Hepatic stellate cell (primary cell): Measurements from ENCODE around the gene CCDC116.
"Not testable (repeated sequence)": the region's sequence is repeated elsewhere in the genome, so short reads cannot be mapped to it uniquely, and the experiment has no call there.

Source experiments
- DNase-seq: peaks from one replicate; pipeline ENCODE4 v3.0.0; 2011; ENCODE audit warnings: low spot score

CCDC116 gene

DNA sequence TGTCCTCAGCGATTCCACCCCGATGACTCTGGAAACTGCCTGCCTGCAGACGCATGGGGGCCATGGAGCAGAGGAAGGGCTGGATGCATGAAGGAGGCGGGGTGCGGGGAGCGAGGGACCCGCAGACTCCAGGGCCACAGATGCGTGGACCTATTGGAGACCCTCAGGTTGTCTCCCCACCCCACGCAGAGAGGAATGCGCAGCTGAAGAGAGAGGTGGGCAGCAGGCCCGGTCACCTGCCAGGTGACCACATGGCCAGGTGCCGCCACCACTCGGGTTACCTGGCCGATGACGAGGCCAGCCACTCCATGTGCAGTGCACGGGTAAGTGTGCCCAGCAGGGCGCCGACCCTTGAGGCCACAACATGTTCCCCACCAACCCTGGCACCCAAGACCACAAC is 371 bp downstream of the CCDC116 start:
- DNase-seq, result no peak

DNA sequence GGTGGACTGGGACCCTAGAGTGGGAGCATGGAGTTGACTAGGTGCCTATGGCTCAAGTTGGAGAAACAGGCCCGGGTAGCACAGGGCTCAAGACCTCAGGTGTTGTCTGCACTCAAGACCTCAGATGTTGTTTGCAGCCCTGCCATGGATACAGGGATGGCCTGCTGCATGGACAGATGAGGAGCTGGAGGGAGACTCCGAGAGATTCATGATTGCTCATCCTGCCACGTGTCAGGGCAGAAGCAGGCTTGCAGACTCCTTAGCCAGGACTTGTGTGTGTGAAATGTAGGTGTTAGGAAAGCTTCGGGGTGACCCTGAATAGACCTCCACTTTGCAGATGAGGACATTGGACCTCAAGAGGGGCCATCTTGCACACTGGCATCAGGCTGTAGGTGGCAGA is 921 bp downstream of the CCDC116 start:
- DNase-seq, result no peak

DNA sequence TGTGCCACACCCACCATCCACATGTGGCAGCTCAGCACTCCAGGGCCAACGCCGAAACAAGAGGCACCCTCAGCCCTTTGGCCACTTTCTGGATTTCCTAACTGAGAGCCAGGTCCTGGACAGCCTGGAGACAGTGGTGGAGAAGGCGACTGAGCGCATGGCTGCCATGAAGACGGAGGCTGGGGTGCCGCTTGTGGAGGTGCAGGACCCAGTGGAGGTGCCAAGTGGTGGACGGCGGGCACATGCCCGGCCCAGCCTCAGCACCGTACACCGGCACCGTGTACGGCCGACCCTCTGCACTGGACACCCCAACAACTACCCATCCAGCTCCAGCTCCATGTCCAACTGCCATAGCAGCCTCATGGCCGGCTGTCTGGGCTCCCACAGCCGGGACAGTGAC is 1.5 kb downstream of the CCDC116 start:
- no peak for DNase-seq

DNA sequence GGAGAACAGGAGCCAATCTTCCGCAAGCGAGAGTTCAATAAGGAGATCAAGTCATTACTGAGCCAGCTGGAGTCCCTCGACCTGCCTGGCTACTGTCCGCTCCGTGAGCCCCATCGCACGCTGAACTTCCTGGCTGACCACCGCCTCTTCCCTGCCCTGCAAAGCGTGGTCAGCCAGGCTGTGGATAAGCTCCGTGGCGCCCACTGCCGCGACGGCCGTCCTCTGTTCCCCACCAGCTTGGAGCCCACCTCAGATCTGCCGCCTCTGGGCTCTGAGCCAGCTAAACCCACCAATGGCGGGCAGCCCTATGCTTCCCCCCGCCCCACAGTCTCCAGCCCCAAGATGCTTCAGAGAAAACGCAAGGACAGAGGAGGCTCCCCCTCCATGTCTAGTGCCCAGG is 2.3 kb downstream of the CCDC116 start:
- DNase-seq, result no peak

DNA sequence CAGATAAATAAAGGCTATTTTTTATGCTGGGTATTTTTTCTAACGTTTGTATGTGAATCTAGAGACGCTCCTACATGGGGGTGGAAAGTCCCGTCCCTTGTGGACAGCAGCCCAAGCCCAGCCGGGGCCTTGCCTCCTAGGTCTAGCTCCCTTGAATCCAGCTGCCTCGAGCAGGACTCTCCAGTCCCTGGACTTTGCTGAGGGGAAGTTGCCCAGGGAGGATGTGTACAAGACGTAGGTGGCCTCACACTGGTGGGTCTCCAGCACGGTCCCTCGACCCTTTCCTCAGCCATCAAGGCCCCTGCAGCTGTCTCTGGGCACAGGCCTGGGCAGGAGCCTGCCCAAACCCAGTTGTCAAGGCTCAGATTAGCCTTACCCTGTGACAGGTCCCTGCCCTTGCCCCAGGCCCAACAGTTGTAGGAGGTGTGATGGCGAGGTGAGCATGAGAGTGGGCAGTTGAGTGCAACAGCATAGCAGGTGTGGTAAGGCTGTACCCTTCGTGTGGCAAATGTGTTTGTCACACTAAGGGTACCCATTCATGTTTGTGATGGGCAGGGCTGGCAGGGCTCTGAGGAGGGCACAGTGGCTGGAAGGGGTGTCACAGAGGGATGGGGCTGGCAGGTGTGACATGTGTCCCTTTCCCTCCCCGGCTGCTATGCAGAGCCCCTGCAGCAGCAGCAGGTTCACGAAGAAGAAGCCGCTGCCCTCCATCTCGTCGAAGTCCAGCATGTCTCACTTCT is 3.4 kb downstream of the CCDC116 start:
- no peak for DNase-seq

DNA sequence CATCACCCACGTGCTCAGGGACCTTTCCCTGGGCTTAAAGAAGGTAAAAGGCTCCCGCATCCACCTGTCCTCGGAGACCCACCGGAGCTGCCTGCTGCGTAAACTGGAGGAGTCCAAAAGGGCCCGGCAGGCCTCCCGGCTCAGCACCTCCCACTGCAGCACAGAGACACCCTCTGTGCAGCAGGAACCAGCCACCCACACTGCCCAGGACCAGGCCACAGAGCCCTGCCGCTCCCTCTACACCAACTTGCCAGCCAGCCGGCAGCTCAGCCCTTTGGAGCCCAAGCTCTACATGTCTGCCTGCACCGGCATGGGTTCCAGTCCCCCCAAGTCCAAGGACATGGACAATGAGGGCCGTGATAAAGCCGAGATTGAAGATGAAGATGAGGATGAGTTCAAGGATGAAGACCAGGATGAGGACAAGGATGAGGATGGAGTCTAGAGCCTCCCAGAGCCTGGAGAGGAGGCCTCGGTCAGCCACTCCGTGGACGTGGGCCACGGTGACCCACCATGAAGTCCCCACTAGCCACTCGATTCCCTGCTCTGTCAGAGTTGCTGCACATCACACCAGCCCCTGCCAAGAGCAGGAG is 4.2 kb downstream of the CCDC116 start:
- DNase-seq, result no peak

DNA sequence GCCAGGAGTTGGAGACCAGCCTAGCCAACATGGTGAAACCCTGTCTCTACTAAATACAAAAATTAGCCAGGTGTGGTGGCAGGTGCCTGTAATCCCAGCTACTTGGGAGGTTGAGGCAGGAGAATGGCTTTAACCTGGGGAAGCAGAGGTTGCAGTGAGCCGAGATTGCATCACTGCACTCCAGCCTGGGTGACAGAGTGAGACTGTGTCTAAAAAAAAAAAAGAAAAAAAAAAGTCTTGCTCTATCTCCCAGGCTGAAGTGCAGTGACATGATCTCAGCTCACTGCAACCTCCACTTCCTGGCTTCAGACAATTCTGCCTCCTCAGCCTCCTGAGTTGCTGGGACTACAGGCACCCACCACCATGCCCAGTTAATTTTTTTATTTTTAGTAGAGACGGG is 4.9 kb downstream of the CCDC116 start:
- DNase-seq, result not testable (repeated sequence)

DNA sequence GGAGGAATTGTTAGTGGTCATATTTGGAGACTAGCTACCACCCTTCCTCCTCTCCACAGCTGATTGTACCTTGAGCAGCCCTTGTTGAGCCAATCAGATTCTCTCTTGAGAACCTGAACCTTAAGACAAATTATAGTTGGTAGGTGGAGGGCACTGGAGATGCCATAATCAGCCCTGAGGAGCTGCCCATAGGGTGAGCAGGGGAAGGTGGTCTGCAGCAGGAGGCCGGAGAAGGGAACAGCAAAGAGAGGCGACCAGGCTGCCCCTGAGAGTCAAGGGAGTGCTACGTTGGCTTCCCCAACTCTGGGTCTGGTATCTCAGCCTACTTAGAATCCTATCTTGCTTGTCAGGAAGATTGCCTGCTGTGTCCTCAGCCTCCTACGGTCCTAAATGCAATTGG is 6.8 kb downstream of the CCDC116 start:
- no peak for DNase-seq

DNA sequence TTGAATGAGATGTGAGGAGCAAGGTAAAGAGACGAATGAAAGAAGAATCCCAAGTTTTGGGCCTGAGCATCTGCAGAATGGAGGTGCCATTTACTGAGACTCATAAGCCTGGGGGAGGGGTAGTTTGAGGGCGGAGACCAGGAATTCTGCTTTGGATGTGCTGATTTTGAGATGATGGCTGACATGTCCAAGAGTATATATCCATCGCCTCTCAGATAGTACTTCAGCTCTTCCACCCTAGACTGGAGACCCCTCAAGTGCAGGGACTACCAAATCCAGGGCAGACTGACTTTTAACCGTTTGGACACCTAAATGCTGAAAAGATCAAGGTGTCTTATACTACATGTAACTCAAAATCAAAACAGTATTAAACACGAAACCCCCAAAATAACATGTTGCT is 8.2 kb downstream of the CCDC116 start:
- no peak for DNase-seq

DNA sequence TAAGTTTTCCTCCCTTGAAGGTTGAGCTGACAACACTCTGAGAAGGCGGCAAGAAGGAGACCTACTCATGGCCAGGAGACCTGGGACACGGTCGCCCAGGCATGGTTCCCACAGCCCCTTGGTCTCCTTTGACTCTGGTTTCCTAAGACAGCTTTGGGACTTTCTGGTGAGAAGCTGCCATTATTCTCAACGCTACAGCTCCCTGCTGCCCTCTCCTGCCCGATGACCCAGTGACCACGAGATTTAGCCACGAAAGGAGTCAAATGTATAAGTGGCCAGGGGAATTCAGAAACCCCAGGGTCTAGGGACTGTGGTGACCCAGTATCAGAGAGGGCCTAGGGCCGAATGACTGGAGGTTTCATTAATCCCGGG is 8.8 kb downstream of the CCDC116 start:
- peak; percentile 74 for DNase-seq

DNA sequence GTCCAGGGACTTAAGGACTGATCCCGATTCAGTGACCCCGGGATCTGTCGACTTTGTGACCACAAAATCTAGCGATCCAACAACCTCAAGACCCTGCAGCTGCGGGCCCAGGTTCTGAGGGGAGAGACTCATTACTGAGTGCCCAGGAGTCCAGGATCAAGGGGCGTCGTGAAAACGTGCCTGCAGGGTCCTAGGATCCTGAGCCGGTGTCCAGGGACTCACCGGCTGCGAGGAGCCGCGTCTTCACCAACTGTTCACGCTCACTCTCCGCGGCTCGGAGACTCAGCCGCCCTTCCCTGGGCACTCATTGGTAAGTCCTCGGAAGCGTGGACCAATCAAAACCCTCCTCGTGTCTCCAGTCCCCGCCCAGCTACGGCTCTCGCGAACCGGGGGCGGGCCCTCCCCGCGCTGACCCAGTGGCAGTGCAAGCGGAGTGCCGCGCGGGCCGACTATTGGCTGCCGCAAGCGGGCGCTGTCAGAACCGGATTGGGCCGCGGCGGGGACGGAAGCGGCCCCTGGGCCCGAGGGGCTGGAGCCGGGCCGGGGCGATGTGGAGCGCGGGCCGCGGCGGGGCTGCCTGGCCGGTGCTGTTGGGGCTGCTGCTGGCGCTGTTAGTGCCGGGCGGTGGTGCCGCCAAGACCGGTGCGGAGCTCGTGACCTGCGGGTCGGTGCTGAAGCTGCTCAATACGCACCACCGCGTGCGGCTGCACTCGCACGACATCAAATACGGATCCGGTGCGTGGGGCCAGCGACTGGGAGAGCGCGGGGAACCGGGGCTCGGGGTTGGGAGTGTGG is 9.4 kb downstream of the CCDC116 start, which contains the start of gene SDF2L1:
SDF2L1 (plus strand) TSS at position 514 of the 795 bp plus-strand sequence; CDS start at position 549, 35 bp downstream.
- peak; percentile 100 for DNase-seq

DNA sequence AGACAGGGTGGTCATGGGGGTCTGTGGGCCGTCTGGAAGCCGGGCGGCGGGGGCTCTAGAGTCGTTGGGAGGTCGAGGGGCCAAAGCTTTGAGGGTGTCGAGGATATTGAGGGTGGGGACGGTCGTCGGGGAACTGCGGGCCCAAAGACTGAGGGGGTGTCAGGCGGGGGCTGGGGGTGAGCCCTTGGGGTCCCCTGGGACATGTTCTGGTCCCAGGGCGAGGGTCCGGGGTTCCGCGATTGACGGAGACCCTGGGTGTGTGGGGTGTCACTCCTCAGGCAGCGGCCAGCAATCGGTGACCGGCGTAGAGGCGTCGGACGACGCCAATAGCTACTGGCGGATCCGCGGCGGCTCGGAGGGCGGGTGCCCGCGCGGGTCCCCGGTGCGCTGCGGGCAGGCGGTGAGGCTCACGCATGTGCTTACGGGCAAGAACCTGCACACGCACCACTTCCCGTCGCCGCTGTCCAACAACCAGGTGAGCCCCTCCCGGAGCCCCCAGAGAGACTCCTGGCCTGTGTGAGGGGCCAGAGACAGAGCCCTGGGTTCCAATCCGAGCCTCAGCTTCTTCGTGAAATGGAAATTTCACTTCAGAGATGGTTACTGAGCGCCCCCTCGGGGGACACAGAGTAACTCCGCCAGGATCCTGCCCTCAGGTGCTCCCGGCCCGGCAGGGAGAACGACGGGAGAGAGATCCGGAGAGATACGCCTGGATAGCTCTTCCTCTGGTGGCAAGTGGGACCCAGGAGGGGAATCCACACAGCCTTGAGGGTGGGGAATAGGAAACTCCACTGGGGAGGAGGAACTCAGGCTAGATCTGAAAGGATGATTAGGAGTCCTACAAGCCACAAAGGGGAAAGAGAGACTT is 10.3 kb downstream of the CCDC116 start:
- peak; percentile 69 for DNase-seq

DNA sequence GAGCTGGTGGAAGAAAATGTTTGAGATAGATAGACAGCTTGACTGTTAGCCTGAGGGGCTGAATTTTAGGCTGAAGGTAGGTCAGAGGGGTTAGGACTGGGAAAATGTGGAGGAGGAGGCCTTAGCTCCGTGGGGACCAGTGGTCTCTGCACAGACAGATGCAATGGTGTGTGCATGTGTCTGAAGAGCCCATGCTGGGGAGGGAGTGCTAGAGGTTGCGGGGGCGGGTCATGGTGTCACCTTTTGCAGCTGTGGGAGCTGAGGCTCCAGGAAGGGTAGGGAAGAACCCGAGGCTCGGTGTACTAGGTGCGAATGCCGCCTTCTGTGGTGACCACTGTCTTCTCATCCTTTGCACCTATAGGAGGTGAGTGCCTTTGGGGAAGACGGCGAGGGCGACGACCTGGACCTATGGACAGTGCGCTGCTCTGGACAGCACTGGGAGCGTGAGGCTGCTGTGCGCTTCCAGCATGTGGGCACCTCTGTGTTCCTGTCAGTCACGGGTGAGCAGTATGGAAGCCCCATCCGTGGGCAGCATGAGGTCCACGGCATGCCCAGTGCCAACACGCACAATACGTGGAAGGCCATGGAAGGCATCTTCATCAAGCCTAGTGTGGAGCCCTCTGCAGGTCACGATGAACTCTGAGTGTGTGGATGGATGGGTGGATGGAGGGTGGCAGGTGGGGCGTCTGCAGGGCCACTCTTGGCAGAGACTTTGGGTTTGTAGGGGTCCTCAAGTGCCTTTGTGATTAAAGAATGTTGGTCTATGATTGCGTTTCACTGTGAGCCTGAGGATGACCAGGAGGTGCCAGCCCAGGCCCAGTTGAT is 11.2 kb downstream of the CCDC116 start:
- DNase-seq, result no peak

DNA sequence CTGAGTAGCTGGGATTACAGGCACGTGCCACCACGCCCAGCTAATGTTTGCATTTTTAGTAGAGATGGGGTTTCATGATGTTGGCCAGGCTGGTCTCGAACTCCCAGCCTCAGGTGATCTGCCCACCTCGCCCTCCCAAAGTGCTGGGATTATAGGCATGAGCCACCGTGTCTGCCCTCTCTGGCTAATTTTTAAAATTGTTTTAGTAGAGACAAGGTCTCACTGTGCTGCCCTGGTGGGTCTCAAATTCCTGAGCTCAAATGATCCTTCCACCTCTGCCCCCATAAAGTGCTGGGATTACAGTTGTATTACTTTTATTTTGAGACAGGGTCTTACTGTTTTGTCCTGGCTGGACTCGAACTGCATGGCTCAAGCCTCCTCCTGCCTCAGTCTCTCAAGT is 13.0 kb downstream of the CCDC116 start:
- not testable (repeated sequence) for DNase-seq

DNA sequence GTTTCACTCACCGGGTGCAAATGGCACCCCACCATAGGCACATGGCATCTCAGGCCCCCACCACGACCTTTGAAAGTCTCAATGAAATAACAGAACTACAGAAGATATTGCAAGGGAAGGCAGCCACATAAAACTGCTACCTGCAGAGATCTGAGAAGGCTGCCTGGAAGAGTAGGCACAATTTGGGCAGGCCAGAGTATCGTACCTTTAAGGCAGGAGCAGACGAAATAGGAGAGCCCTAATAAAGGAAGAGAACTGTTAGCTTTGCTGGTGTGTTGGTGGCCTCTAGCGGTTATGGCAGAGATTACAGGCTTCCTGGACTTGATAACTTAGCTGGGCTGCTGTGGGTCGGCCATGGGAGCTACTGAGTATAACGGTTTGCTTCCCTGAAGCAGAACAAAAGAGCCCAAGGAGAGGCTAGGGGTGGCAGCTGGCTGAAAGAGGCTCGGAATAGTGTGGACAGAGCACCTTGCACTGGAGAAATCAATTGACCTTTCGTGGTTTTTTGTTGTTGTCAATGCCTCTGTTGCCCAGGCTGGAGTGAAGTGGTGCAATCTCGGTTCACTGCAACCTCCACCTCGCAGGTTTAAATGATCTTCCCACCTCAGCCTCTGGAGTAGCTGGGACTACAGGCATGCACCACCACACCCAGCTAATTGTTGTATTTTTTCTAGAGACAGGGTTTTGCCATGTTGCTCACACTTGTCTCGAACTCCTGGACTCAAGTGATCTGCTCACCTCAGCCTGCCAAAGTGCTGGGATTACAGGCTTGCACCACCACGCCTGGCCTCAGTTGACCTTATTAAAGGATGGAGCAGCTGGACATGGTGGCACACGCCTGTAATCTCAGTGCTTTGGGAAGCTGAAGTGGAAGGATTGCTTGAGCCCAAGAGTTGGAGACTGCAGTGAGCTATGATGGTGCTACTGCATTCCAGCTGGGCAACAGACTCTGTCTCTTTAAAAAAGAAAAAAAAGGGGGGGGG is 14.3 kb downstream of the CCDC116 start:
- peak; percentile 81 for DNase-seq

DNA sequence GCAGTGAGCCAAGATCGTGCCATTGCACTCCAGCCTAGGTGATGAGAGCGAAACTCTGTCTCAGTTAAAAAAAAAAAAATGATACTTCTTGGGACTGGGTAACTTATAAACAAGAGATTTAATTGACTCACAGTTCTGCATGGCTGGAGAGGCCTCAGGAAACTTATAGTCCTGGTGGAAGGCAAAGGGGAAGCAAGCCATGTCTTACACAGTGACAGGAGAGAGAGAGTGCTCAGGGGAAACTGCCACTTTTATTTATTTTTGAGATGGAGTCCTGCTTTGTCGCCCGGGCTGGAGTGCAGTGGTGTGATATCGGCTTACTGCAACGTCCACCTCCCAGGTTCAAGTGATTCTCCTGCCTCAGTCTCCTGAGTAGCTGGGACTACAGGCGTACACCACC is 17.7 kb downstream of the CCDC116 start:
- DNase-seq, result no peak

DNA sequence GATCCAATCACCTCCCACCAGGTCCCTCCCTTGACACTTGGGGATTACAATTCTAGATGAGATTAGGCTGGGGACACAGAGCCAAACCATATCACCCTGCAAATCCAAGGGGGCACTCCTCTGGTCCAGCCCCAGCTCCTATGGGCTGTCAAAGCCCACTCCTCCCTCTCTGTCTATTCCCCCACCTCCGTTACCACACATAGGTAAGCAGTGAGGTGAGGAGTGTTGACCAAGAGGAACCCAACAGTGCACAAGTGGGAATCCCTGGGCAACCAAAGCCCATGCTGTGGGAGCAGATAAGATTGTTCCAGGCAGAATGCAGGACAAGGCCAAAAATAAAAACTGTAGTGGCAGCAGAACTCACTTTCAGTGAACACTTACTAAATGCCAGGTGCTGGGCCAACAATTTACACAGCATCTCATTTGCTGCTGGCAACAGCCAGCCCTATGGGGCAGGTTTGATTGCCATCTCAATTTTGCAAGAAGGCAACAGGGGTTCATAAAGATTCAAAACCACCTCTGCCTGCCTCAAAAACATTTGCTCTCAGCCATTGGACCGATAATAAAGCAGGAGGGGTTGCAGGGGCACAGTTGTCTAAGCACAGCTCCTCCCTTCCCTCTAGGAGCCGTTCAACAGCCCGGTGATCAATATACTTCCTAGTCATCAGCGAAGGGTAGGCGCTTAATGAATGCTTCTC is 18.4 kb downstream of the CCDC116 start:
- no peak for DNase-seq

DNA sequence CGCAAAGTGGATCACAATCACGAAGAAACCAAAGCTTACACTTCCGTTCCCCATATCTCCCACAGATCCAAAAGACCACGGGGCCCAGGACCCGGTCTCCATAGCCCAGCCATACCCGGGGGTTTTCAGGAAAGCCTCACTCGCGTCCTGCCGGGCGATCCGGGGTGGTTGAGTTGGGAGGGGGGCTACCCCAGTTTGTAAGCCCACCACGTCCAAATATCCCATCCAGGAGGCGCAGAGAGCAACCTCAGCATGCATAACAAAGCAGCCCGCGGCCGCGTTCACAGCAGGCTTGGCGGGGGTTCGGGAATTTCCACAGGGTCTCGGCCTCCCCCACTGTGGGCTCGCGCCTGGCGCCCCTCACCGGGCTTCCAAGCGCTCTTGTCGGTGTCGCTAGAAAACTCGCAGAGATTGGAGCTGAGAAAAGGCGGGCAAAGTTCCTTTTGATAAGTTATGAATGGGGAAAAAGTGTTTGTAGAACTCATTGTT is 19.0 kb downstream of the CCDC116 start:
- DNase-seq, result peak; percentile 41

DNA sequence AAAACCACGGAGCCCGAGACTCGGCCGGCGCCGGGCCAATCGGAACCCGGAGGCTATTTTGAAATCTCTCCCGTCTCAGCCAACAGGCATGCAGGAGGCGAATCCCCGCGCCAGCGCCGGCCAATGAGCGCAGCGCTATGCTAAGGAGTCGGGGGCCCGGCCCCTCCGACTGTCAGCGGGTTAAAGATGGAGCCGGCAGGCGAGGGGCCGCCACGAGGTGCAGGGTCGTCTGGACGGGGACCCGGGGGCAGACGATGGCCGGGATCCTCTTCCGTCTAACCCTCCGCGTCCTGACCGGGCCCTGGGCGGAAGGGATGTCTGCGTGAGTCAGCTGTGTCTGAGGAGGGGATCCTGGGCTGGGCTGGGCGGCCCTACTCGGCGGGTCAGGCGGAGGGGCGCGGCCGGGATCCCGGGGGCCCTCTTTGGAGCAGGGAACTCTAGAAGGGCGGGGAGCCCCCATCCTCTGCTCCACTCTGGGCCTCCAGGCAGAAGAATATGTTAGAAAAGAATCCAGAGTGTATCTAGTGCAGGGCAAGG is 19.5 kb downstream of the CCDC116 start:
- DNase-seq, result peak; percentile 97
